Prostate gland (tissue), 2 donors: Measurements from ENCODE around the gene RAI14. TPM values are rescaled to one million over a fixed set of nuclear protein-coding genes. Genes with fewer than 3 reads are reported as not detected.

Experiments used
- DNase-seq: peaks from one replicate; pipeline ENCODE4 v3.0.0-alpha.2; 2019; ENCODE audit warnings: low spot score
- H3K27ac ChIP-seq, 2 donors: fragments of 200-600 bp; sonication (generic); 2 replicates each; pipeline ENCODE4 v1.5.1; 2017 to 2019
- H3K27me3 ChIP-seq: fragments of 200-600 bp; sonication (generic); replicated peaks from 2 replicates; pipeline ENCODE4 v1.5.1; 2019; ENCODE audit not compliant: insufficient read depth
- H3K36me3 ChIP-seq, 2 donors: fragments of 200-600 bp; sonication (generic); 1 replicate in 1 of 2; 2 replicates in 1 of 2; pipeline versions ENCODE4 v1.5.1 to v1.8.1; 2017 to 2019
- H3K4me1 ChIP-seq: fragments of 200-600 bp; sonication (generic); replicated peaks from 2 replicates; pipeline ENCODE4 v1.5.1; 2019
- H3K4me3 ChIP-seq, 2 donors: fragments of 200-600 bp; sonication (generic); 2 replicates each; pipeline ENCODE4 v1.5.1; 2017 to 2019
- H3K9me3 ChIP-seq: fragments of 200-600 bp; sonication (generic); 2 replicates; pipeline ENCODE4 v1.5.1; 2017
- CTCF ChIP-seq, 4 experiments: fragments of 200-600 bp in 2 of 4; fragments of 450-650 bp in 2 of 4; sonication (generic) in 2 of 4; IDR thresholded peaks; 1 replicate in 3 of 4; 2 replicates in 1 of 4; pipeline ENCODE4 v1.5.1; 2016 to 2019; ENCODE audit warnings: antibody characterized with exemption in 4 of 4, mild to moderate bottlenecking in 2 of 4, moderate library complexity in 2 of 4
- POLR2A ChIP-seq: fragments of 450-650 bp; IDR thresholded peaks from one replicate; pipeline ENCODE4 v1.6.1; 2016; ENCODE audit warnings: antibody characterized with exemption, mild to moderate bottlenecking
- POLR2AphosphoS5 ChIP-seq: sonication (generic); formaldehyde crosslinking; IDR thresholded peaks from one replicate; pipeline ENCODE4 v1.6.1; 2017; ENCODE audit warnings: antibody characterized with exemption
- WGBS: methylation state at CpG from one replicate; pipeline ENCODE4 v1.1.5; 2018; 5-methylcytosine and 5-hydroxymethylcytosine counted together
- intact Hi-C: fragments of 100-400 bp; cut with DNase I; formaldehyde crosslinking; loops from one replicate; pipeline ENCODE4 v1.14.2; 2022
- total RNA-seq, 2 donors: library from RNA; depleted of rRNA; stranded (reverse); fragments of >200 nt; gene quantifications; one replicate each; pipeline ENCODE4 v1.1.0, GENCODE V29; 2016

The RAI14 gene
- total RNA-seq, 2 donors from 2014 or later: 9.6 to 23.7 TPM

DNA sequence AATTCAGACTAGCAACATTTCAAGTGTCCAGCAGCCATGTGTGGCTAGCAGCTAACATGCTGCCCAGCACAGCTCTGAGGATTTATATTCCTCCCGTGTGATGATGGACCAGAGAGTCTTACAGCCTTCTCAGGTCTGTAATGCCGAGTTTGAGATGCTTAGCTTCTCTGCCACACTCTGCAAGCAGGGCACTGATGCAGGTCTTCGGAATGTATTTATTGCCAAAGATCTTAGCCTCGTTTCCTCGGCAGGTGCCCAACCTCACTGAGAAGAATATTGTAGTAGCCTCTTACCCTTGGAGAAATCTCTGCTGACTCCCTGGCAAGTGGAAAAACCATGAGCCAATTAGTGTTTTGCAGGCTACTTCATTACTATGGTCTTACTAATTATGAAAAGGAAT lies 3.7 kb upstream of the RAI14 start:
- no peak for DNase-seq
- WGBS: 44% methylated on average over 5 of the region's 5 CpGs
- intact Hi-C loops: loop anchor here (10.0 kb wide), 1 partner anchor 242 kb away; no protein-coding TSS in a partner anchor
- H3K9me3 ChIP-seq: no peaks in the 10 kb centered on the region
- H3K27ac ChIP-seq: no peak overlapping the region
- H3K4me3 ChIP-seq: no peak overlapping the region
- H3K4me1 ChIP-seq: no peaks in the 10 kb centered on the region
- no peaks in the 10 kb centered on the region for H3K36me3 ChIP-seq
- no peaks in the 10 kb centered on the region for H3K27me3 ChIP-seq
- no peak for TF ChIP-seq POLR2AphosphoS5

- Histone ChIP-seq H3K27ac (no peak overlapping the region), H3K27me3 (no peaks in the 10 kb centered on the region), H3K4me3 (no peak overlapping the region), H3K9me3 (no peaks in the 10 kb centered on the region), H3K4me1 (no peaks in the 10 kb centered on the region), H3K36me3 (no peaks in the 10 kb centered on the region)
- TF ChIP-seq POLR2A: no peak
- no peak for TF ChIP-seq POLR2AphosphoS5
- TF ChIP-seq CTCF (IDR thresholded peaks at IDR 0.05): no peak
- intact Hi-C loops: loop anchor here (10.0 kb wide), 1 partner anchor 242 kb away; no protein-coding TSS in a partner anchor
- DNase-seq: no peak
Measured at GRCh38 chr5:34652914-34653313, 3.2 kb upstream of the RAI14 start.

GRCh38 chr5:34653708-34654107 lies 2.4 kb upstream of the RAI14 start:
- H3K27me3 ChIP-seq: no peaks in the 10 kb centered on the region
- H3K36me3 ChIP-seq: no peaks in the 10 kb centered on the region
- no peaks in the 10 kb centered on the region for H3K9me3 ChIP-seq
- H3K4me1 ChIP-seq: no peaks in the 10 kb centered on the region
- TF ChIP-seq POLR2A (no peak), CTCF (IDR thresholded peaks at IDR 0.05) (no peak), POLR2AphosphoS5 (no peak)
- H3K27ac ChIP-seq: no peak overlapping the region
- no peak overlapping the region for H3K4me3 ChIP-seq
- intact Hi-C loops: loop anchor here (10.0 kb wide), 1 partner anchor 241 kb away; no protein-coding TSS in a partner anchor
- no peak for DNase-seq

- intact Hi-C loops: loop anchor here (5.0 to 10.0 kb wide), 4 partner anchors 128 to 239 kb away; no protein-coding TSS in a partner anchor
Measured at GRCh38 chr5:34655354-34655991, 655 bp upstream of the RAI14 start.

DNA sequence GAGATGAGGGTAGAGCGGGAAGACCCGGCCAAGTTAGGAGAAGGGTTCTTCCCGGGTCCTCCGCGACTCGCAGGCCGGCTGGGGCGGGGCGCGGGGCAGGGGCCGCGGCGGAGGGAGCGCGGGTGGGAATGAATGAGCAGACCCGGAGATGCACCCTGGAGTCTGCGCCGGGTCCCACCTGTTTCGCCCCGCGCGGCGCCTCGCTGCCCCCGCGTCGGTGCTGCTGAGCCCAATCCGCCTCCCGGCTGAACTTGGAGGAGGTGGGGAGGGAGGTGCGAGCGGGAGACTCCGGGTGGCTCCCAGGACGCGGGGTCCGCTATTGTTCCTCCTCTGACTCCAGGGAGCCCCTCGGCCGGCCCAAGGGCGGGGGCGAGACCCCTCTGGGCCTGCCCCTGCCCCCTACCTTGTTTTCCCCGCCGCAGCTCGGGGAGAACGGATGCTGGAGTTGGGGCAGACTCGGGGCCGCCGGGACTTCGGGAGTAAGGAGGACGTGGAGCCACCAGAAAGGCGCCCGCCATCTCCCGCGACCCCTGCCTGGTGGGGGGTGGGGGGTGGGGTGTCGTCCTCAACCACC lies 659 bp downstream of the RAI14 start:
- WGBS: 2% methylated on average over 50 of the region's 53 CpGs
- H3K27ac ChIP-seq: peak overlapping the region; percentile 89 to 90
- intact Hi-C loops: loop anchor here (2.0 to 10.0 kb wide), 5 partner anchors 48 to 238 kb away; no protein-coding TSS in a partner anchor
- H3K4me3 ChIP-seq: peak overlapping the region; percentile 52 to 80
- peak; percentile 7 for DNase-seq
- H3K9me3 ChIP-seq: no peaks in the 10 kb centered on the region
- no peaks in the 10 kb centered on the region for H3K27me3 ChIP-seq
- TF ChIP-seq CTCF (IDR thresholded peaks at IDR 0.05) (no peak), POLR2A (no peak), POLR2AphosphoS5 (no peak)
- no peaks in the 10 kb centered on the region for H3K36me3 ChIP-seq
- H3K4me1 ChIP-seq: no peaks in the 10 kb centered on the region

More at GRCh38 chr5:34655354-34655991, 655 bp upstream of the RAI14 start:
- Histone ChIP-seq H3K9me3 (no peaks in the 10 kb centered on the region), H3K36me3 (no peaks in the 10 kb centered on the region), H3K27me3 (no peaks in the 10 kb centered on the region), H3K4me1 (no peaks in the 10 kb centered on the region), H3K27ac (peak overlapping the region; percentile 89 to 90), H3K4me3 (peak overlapping the region; percentile 52 to 80)
- under 1% methylated on average over 16 of the region's 16 CpGs for WGBS
- peak; percentile 70 for DNase-seq
- TF ChIP-seq CTCF (IDR thresholded peaks at IDR 0.05) (no peak), POLR2A (peak; percentile 24), POLR2AphosphoS5 (peak; percentile 56)
